ENCODE measurements around the gene EHF. TPM values are rescaled to one million over a fixed set of nuclear protein-coding genes. Genes with fewer than 3 reads are reported as not detected.

The EHF gene
- total RNA-seq, 4 donors from 2014 or later = 0.33 to 0.94 (median 0.44) TPM; not detected in 1

- no peak for TF ChIP-seq CTCF (IDR thresholded peaks at IDR 0.05; ENCODE audit: low read depth)
Observed at GRCh38 chr11:34651551-34651950, 30.7 kb downstream of the EHF start.

GRCh38 chr11:34652191-34652973 is 31.5 kb downstream of the EHF start:
- no peak for TF ChIP-seq CTCF (IDR thresholded peaks at IDR 0.05; ENCODE audit: low read depth)

- no peak for TF ChIP-seq CTCF (IDR thresholded peaks at IDR 0.05; ENCODE audit: low read depth)
Observed at GRCh38 chr11:34653031-34653430, 32.1 kb downstream of the EHF start.

- no peak for TF ChIP-seq CTCF (IDR thresholded peaks at IDR 0.05; ENCODE audit: low read depth)
Observed at GRCh38 chr11:34653851-34654482, 33.1 kb downstream of the EHF start.

- no peak for TF ChIP-seq CTCF (IDR thresholded peaks at IDR 0.05; ENCODE audit: low read depth)
Observed at GRCh38 chr11:34654483-34655334, 33.8 kb downstream of the EHF start.

GRCh38 chr11:34655335-34656008 is 34.6 kb downstream of the EHF start:
- TF ChIP-seq CTCF (IDR thresholded peaks at IDR 0.05; ENCODE audit: low read depth) = no peak

All from subcutaneous adipose tissue (tissue), 4 donors.